Keratinocyte (primary cell): ENCODE data around the gene FCRL5.

Experiments used
- CTCF ChIP-seq, 3 experiments: IDR thresholded peaks in 1 of 3; conservative IDR thresholded peaks in 1 of 3; optimal IDR thresholded peaks in 1 of 3; 2 replicates in 2 of 3; 3 replicates in 1 of 3; pipeline versions ENCODE3 to v1.5.1; 2011; ENCODE audit warnings: low read length in 3 of 3, mild to moderate bottlenecking in 3 of 3, moderate library complexity in 2 of 3, control low read depth in 1 of 3, inconsistent platforms in 1 of 3; ENCODE audit not compliant: insufficient read depth in 2 of 3; ENCODE audit errors: extremely low read depth in 1 of 3
- EZH2 ChIP-seq: IDR thresholded peaks from one replicate; pipeline ENCODE4 v1.6.1; 2012; ENCODE audit warnings: inconsistent platforms, mild to moderate bottlenecking, low read length, moderate library complexity

DNA sequence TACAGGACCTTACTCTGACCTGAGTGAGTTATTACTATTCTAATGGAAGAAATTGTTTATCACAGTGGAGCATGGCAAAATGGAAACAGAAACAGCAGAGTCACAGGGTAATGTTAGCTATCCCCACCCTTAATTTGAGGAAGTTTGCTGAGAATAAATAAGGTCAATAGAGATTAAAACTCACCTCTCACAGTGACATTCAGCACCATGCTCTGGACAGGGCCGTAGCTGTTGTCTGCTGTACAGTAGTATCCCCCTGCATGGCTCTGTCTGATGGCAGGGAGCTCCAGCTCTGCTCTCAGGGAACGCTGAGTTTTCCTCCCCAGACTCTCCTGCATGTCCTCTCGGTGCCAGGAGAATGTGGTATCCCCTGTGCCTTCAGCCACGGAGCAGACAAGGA, 33.7 kb upstream of the FCRL5 start:
- TF ChIP-seq CTCF (optimal IDR thresholded peaks at IDR 0.05 in 1 of 3, IDR thresholded peaks at IDR 0.05 in 1 of 3, conservative IDR thresholded peaks at IDR 0.05 in 1 of 3; ENCODE audit: extremely low read depth in 1 of 3, insufficient read depth in 2 of 3, low read length in 3 of 3) (no peak), EZH2 (no peak)
